IMR-90 (cell line): ENCODE data around the gene CCM2.

Source experiments
- BHLHE40 ChIP-seq: fragments of 150-350 bp; IDR thresholded peaks from 2 replicates; pipeline ENCODE4 v1.6.1; 2016; ENCODE audit warnings: mild to moderate bottlenecking, low read depth, low read length
- CTCF ChIP-seq: conservative IDR thresholded peaks from 2 replicates; pipeline ENCODE4 v1.5.1; 2012; ENCODE audit warnings: mild to moderate bottlenecking, low read depth, low read length, improper control_type of control experiment
- ELK1 ChIP-seq: fragments of 150-350 bp; IDR thresholded peaks from 2 replicates; pipeline ENCODE4 v1.6.1; 2016; ENCODE audit warnings: low read depth, mild to moderate bottlenecking, low read length, moderate library complexity, borderline replicate concordance
- FOS ChIP-seq: fragments of 150-350 bp; IDR thresholded peaks from 2 replicates; pipeline ENCODE4 v1.6.1; 2016; ENCODE audit warnings: low read depth, low read length
- MAFK ChIP-seq: IDR thresholded peaks from 2 replicates; pipeline ENCODE4 v1.6.1; 2012; ENCODE audit warnings: low read depth, low read length, improper control_type of control experiment
- MAZ ChIP-seq: IDR thresholded peaks from 2 replicates; pipeline ENCODE4 v1.6.1; 2012; ENCODE audit warnings: low read depth, mild to moderate bottlenecking, low read length, improper control_type of control experiment, moderate library complexity, borderline replicate concordance
- MXI1 ChIP-seq: IDR thresholded peaks from 2 replicates; pipeline ENCODE4 v1.6.1; 2012; ENCODE audit warnings: low read depth, mild to moderate bottlenecking, low read length, moderate library complexity, borderline replicate concordance
- NFE2L2 ChIP-seq: fragments of 150-350 bp; IDR thresholded peaks from 2 replicates; pipeline ENCODE4 v1.6.1; 2016; ENCODE audit warnings: low read depth, mild to moderate bottlenecking, low read length
- POLR2A ChIP-seq: IDR thresholded peaks from 2 replicates; pipeline ENCODE4 v1.6.1; 2012; ENCODE audit warnings: mild to moderate bottlenecking, low read depth, low read length
- SMC3 ChIP-seq: fragments of 150-350 bp; IDR thresholded peaks from 2 replicates; pipeline ENCODE4 v1.6.1; 2016; ENCODE audit warnings: low read depth, mild to moderate bottlenecking, antibody characterized with exemption, low read length, moderate library complexity

GRCh38 chr7:45086331-45087065 lies 86.5 kb downstream of the CCM2 start:
- TF ChIP-seq CTCF = no peak
- TF ChIP-seq MAZ = no peak
- no peak for TF ChIP-seq MXI1
- no peak for TF ChIP-seq BHLHE40
- TF ChIP-seq POLR2A = no peak
- TF ChIP-seq FOS = no peak
- TF ChIP-seq MAFK = no peak
- TF ChIP-seq SMC3 = no peak
- no peak for TF ChIP-seq ELK1
- TF ChIP-seq NFE2L2 = no peak
